ENCODE results near the gene COX17. TPM values are rescaled to one million over a fixed set of nuclear protein-coding genes. Genes with fewer than 3 reads are reported as not detected.

Gene COX17
- total RNA-seq, 2 experiments from 2014 or later = 83.6 to 86.7 TPM

DNA sequence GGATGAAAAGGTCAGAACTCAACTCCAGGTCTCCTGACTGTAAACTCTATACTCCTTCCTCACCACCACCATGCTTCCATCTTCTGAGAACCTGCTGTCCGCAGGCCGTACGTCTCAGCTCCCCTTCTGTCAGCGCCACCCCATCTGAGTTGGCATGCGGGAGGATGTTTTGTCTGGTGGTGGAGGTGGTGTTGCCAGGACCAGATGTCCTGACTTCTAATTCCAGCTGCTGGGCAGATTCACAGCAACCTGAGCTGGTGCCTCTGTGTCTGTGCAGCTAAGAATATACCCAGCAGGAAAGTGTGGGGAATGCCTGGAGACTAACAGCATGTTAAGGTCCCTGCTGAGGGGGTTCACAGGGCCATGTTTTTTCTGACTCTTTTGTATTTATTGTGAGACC lies 56.3 kb downstream of the COX17 start:
- no peaks in the 10 kb centered on the region for H3K36me3 Mint-ChIP-seq (ENCODE audit: low read depth)
- ChIA-PET CTCF (interaction anchor here (1.3 kb wide), 1 partner anchor 69 kb away, joined by 3 read pairs; no protein-coding TSS in a partner anchor), POLR2A (interaction anchor here (0.6 kb wide), 1 partner anchor 302 kb away, joined by 5 read pairs; no protein-coding TSS in a partner anchor)
- DNase-seq = no peak
- no peak for ATAC-seq
- H3K4me3 Mint-ChIP-seq = no peak overlapping the region
- H3K27me3 Mint-ChIP-seq = peaks cover 6% of the 10 kb centered on the region
- no peaks in the 10 kb centered on the region for H3K9me3 Mint-ChIP-seq
- H3K27ac Mint-ChIP-seq = no peak overlapping the region
- H3K4me1 Mint-ChIP-seq (ENCODE audit: low read depth) = no peaks in the 10 kb centered on the region
- TF ChIP-seq, protein P1, sequence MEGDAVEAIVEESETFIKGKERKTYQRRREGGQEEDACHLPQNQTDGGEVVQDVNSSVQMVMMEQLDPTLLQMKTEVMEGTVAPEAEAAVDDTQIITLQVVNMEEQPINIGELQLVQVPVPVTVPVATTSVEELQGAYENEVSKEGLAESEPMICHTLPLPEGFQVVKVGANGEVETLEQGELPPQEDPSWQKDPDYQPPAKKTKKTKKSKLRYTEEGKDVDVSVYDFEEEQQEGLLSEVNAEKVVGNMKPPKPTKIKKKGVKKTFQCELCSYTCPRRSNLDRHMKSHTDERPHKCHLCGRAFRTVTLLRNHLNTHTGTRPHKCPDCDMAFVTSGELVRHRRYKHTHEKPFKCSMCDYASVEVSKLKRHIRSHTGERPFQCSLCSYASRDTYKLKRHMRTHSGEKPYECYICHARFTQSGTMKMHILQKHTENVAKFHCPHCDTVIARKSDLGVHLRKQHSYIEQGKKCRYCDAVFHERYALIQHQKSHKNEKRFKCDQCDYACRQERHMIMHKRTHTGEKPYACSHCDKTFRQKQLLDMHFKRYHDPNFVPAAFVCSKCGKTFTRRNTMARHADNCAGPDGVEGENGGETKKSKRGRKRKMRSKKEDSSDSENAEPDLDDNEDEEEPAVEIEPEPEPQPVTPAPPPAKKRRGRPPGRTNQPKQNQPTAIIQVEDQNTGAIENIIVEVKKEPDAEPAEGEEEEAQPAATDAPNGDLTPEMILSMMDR (IDR thresholded peaks at IDR 0.05) = no peak
- intact Hi-C loops (cut with micrococcal nuclease) = no loop called here

Other genes starting within 250 kb of the COX17 start
- 10 to 100 TPM; 26.0 to 30.7 TPM for gene TMEM39A, start 213.8 kb downstream of the COX17 start, total RNA-seq
- 10 to 100 TPM; 16.0 to 16.8 TPM for gene POGLUT1, start 208.4 kb downstream of the COX17 start, total RNA-seq
- gene TIMMDC1, start 178.9 kb downstream of the COX17 start, total RNA-seq = 100 to 1,000 TPM; 105 TPM
- 10 to 100 TPM in 1 of 2 experiments, 1 to 10 TPM in 1; 7.1 to 10.2 TPM for gene CD80, start 117.8 kb downstream of the COX17 start, total RNA-seq
- gene ADPRH, start 97.9 kb downstream of the COX17 start, total RNA-seq = 1 to 10 TPM; 5.7 to 5.9 TPM
- gene PLA1A, start 79.5 kb downstream of the COX17 start, total RNA-seq = not detected
- 1 to 10 TPM; 1.3 to 2.1 TPM for gene POPDC2, start 16.8 kb downstream of the COX17 start, total RNA-seq
- gene CFAP91, start 25.6 kb upstream of the COX17 start, total RNA-seq = not detected
- gene NR1I2, start 104.7 kb upstream of the COX17 start, total RNA-seq = 1 to 10 TPM in 1 of 2 experiments, under 1 TPM in 1; 0.70 to 1.0 TPM

All from activated CD8-positive, alpha-beta T cell treated with anti-CD3 and anti-CD28 coated beads for 36 hours (primary cell).